ENCODE data around the gene EML4.

The EML4 gene

DNA sequence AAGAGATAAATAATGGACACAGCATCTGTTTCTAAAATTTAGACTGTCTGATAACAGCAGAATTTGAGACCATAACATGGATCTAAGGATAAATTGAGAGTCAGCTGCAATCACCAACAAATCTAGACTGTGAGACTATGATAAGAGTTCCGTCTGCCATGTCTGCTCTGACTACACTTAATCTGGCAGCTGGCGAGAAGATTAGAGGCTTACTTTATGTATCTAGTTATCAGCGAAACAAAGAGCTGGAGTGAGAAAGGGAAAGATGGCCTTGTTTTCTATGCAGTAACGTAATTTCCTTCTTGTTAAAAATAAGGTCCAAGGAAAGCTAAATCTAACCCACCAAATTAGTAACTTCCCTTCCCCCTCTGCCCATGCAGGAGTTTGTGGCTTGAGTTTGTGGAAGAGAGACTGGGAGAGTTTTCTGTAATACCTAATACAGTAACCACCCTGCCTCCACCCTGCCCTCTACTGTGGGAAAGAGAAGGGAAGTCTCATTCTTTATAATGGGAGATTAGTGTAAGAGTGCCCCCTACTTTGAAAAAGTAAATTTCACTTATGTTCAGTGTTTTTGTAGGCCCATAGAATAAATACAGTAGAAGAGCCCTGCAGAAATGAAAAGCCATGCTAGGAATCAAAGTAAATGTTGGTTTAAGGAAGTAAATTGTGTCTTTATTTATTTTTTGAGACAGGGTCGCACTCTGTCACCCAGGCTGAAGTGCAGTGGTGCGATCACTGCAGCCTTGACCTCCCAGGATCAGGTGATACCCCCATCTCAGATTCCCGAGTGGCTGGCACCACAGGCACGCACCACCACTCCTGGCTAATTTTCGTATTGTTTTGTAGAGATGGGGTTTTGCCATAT is 27.5 kb downstream of the EML4 start:
- peak; percentile 76 for DNase-seq

DNA sequence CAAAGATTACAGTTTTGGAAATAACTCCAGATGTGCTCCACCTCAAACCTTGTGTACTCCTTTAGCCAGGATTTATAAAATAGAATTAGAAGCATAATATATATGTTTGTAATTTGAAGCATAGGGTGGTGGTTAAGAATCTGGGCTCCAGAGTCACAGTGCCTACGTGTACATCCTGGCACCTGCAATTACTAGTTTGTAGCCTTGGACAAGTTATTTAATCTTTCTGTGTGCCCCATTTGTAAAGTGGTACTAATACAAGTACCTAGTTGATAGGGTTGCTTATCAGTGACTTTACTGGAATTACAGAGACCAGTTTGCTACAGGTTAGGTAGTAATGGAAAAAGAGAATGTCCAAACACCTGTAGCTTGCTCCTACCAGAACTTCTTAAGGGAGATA is 28.6 kb downstream of the EML4 start:
- no peak for DNase-seq

- DNase-seq: no peak
These were observed 29.3 kb downstream of the EML4 start for GRCh38 chr2:42198466-42198865.

DNA sequence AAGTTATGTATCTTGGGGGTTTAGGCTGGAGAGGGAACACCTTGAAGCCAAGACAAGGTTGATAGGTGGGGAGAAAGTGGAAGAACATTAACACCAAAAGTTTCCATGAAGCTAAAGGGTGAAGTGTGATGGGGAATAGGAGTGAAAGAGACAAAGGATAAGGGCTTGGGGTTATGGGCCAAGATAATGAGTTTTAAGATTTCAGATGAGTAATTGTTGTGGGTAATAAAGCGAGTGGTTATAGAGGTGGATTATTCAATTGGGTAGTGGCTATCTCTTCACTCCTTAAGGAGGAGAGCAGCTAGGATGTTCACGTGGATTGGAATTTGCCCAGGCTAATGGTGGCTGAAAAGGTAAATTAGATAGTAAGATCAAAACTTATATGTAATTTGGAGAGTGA is 29.8 kb downstream of the EML4 start:
- no peak for DNase-seq

DNA sequence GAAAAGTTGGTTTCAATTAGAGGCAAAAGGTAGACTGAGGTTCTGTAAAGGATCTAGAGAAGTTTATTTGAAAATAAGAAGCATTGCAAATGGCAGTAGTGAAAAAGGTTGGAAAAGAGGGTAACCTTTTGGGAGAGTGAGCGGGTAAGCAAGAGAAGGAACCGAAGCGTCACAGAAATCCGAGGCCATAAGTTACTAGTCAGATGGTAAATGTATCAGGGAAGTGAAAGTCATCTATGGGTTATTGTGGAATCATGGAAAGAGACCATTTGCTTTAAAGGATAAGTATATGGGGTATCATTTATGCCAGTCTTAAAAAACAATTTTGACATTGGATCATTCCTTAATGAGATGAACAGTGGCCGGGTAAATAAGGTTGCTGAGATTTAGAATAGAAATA is 30.5 kb downstream of the EML4 start:
- no peak for DNase-seq

- DNase-seq: no peak
These were observed 32.0 kb downstream of the EML4 start for GRCh38 chr2:42200926-42201855.

DNA sequence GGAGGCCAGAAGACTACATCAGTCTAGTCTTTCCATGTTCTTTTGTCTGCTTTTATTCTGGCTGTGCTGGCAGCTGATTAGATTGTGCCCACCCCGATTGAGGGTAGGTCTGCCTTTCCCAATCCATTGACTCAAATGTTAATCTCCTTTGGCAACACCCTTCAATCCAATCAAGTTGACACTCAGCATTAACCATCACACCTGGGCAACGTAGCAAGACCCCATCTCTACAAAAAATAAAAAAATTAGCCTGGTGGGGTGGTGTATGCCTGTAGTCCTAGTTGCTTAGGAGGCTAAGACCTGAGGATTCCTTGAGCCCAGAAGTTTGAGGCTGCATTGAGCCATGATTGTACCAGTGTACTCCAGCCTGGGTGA is 33.5 kb downstream of the EML4 start:
- no peak for DNase-seq

DNA sequence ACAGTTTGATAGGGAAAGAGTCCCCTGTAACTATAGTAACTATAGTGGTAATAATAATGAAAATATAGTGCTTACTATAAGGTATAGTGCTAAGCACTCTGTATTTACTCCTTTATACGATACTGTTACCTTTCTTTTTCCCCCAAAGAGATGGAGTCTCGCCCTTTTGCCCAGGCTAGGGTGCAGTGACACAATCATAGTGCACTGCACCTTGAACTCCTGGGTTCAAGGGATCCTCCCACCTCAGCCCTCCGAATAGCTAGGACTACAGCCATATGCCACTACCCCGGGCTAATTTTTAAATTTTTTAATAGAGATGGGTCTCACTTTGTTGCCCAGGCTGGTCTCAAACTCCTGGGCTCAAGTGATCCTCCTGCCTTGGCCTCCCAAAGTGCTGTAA is 34.6 kb downstream of the EML4 start:
- DNase-seq: no peak

GRCh38 chr2:42205337-42205736 is 36.2 kb downstream of the EML4 start:
- no peak for DNase-seq

- no peak for DNase-seq
These were observed 38.7 kb downstream of the EML4 start for GRCh38 chr2:42207826-42208225.

- DNase-seq: no peak
These were observed 41.0 kb downstream of the EML4 start for GRCh38 chr2:42210203-42210602.

GRCh38 chr2:42211291-42211690 is 42.1 kb downstream of the EML4 start:
- DNase-seq: no peak

GRCh38 chr2:42214669-42215068 is 45.5 kb downstream of the EML4 start:
- no peak for DNase-seq

GRCh38 chr2:42216694-42217093 is 47.5 kb downstream of the EML4 start:
- no peak for DNase-seq

DNA sequence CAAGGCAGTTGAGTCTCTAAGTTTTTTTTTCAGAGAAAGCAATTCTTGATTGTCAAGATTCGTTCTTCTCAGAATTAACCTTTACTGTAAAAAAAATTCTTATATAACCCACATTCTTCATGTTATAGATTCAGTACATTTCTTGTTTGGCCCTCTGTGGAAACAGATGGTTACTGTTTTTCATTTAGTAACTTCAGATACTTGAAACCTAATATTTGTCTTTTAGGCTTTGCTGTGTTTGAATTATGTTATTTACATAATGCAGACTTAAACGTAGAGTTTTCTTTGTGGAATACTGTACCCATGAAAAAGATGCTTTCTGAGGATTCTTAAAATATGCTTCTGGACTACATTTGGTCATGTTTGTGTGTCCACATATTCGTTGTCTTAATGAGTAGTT is 48.2 kb downstream of the EML4 start:
- DNase-seq: no peak

DNA sequence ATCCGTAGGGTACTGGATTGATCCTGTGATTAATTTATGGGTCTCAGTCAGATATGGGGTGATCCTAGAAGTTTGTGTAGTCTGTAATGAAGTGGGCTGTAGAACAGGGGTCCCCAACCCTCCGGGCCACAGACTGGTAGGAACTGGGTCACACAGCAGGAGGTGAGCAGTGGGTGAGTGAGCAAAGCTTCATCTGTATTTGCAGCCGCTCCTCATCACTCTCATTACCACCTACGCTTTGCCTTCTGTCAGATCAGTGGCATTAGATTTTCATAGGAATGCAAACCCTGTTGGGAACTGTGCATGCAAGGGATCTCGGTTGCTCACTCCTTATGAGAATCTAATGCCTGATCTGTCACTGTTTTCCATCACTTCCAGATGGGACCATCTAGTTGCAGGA is 48.8 kb downstream of the EML4 start:
- DNase-seq: no peak

- DNase-seq: no peak
These were observed 49.6 kb downstream of the EML4 start for GRCh38 chr2:42218712-42219111.

DNA sequence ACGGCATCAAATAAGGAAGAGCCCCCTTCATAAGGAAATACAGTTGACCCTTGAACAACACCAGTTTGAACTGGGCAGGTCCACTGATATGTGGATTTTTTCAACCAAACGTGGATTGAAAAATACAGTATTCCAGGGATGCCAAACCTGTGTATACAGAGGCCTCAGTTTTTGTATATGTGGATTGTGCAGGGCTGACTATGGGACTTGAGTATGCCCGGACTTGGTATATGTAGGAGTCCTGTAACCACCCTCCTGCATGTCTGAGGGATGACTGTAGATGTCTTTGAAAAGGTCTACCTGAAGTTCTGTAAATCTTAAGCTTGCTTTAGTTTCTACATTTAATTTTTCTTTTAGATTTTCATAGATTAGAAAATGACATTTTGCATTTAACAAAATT is 50.0 kb downstream of the EML4 start:
- no peak for DNase-seq

GRCh38 chr2:42220566-42220965 is 51.4 kb downstream of the EML4 start:
- DNase-seq: no peak

DNA sequence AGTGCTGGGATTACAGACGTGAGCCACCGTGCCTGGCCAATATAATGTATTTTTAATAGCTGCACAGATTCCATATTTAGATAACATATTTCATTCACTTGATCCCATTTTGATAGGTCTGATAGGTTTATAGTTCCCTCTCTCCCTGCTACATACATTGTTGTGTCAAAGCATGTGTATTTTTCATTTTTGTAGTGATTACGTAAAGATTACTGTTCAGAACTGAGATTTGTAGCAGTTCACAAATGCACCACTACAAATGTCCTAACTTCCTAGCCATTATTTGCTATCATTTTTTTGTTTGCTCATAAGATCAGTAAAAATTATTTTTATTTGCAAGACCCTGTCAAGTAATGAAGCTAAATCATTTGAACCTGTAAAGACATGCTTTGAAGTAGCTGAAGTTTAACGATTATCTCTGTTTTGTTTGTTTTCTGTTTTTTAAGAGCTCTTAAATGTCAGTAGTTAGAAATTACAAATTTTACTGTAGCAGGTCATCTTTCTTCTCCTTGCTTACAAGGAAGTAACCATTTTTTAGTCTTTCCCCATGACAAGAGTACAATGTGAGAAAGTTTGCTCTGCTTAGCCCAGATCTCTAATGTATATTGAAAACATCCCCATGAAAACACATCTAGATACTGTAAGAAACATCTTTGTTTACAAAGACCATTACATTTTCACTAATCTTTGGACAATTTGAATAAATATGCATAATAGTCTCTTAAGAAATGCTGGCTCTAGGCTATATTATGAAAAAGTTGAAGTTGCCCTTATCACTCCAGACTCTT is 54.1 kb downstream of the EML4 start:
- DNase-seq: no peak

GRCh38 chr2:42223855-42224268 is 54.7 kb downstream of the EML4 start:
- DNase-seq: no peak

- DNase-seq: no peak
These were observed 55.4 kb downstream of the EML4 start for GRCh38 chr2:42224422-42225067.

- no peak for DNase-seq
These were observed 56.4 kb downstream of the EML4 start for GRCh38 chr2:42225573-42225972.
